GM10248 (cell line): ENCODE measurements around the gene NTN3.

Source experiments
- CTCF ChIA-PET: fragments of 300-600 bp; sonication (Branson Sonifier 250); formaldehyde crosslinking; extraction: SDS; loops from one replicate; lab custom pipeline; 2021; ENCODE audit warnings: antibody characterized with exemption; lab: Yijun Ruan, JAX
- POLR2A ChIA-PET: fragments of 350-650 bp; sonication (Branson Sonifier 250); formaldehyde crosslinking; extraction: SDS; loops from one replicate; lab custom pipeline; 2020; ENCODE audit warnings: antibody characterized with exemption; lab: Yijun Ruan, JAX
- DNase-seq: peaks from one replicate; pipeline ENCODE4 v3.0.0; 2012; ENCODE audit errors: extremely low spot score
- TF ChIP-seq, protein P1 (sequence below): IDR thresholded peaks from 2 replicates; pipeline ENCODE4 v1.5.1; 2012; ENCODE audit warnings: mild to moderate bottlenecking, low read depth; ENCODE audit errors: extremely low read depth, missing control alignments, control extremely low read depth

Gene NTN3

GRCh38 chr16:2457946-2458345 lies 13.2 kb upstream of the NTN3 start:
- ChIA-PET POLR2A (no interaction called here), CTCF (interaction anchor here (1.3 to 3.2 kb wide), 2 partner anchors 11 to 12 kb away, joined by 3 to 11 read pairs; partner anchors contain the start of gene NTN3)
- TF ChIP-seq, protein P1, sequence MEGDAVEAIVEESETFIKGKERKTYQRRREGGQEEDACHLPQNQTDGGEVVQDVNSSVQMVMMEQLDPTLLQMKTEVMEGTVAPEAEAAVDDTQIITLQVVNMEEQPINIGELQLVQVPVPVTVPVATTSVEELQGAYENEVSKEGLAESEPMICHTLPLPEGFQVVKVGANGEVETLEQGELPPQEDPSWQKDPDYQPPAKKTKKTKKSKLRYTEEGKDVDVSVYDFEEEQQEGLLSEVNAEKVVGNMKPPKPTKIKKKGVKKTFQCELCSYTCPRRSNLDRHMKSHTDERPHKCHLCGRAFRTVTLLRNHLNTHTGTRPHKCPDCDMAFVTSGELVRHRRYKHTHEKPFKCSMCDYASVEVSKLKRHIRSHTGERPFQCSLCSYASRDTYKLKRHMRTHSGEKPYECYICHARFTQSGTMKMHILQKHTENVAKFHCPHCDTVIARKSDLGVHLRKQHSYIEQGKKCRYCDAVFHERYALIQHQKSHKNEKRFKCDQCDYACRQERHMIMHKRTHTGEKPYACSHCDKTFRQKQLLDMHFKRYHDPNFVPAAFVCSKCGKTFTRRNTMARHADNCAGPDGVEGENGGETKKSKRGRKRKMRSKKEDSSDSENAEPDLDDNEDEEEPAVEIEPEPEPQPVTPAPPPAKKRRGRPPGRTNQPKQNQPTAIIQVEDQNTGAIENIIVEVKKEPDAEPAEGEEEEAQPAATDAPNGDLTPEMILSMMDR = no peak
- DNase-seq = no peak

DNA sequence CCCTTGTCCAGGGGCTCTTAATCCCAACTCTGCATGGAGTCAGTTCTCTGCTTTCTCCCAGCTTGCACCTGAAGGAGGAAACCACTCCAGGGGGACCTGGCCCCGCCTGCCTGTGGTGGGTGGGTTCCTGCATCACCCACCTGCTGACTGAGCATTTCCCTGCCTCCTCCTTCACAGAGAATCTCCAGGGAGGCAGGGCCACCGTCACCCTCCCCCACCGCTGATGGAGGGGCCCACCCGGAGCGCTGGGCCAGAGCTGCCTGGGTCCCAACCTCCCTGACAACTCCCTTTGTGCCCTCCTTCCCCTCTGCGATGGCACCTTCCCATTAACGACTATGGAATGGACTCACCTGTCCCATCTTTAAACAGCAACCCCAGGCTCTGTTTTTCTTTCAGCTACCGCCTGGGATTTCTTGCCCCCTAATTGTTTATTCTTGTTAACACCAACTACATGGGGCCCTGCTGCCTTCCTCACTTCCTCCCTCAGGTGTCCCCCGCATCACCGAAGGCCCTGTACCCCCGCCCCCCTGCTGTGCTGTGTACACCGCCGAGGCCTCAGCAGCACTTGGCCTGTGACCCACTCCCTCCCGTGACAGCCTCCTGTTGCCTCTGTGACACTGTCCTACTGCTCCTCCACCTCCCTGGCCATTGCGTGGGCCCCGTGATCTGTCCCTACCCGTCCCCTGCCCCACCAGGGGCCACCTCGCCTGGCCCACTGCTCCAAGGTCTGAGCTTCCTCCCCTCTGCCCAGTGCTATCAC lies 12.0 kb upstream of the NTN3 start:
- no peak for DNase-seq
- CTCF ChIA-PET = interaction anchor here (0.9 to 3.2 kb wide), 10 partner anchors 8 to 119 kb away, joined by 3 to 11 read pairs (median 3); partner anchors contain the start of genes ABCA3 and NTN3
- TF ChIP-seq, protein P1 = no peak
- POLR2A ChIA-PET = interaction anchor here (1.1 kb wide), 1 partner anchor 16 kb away, joined by 3 read pairs; the partner anchor contains the start of gene TBC1D24

- ChIA-PET POLR2A (interaction anchor here (0.5 to 1.1 kb wide), 3 partner anchors 15 to 438 kb away, joined by 3 to 4 read pairs (median 3); partner anchors contain the start of gene TBC1D24), CTCF (interaction anchor here (0.9 to 3.2 kb wide), 10 partner anchors 9 to 120 kb away, joined by 3 to 11 read pairs (median 3); partner anchors contain the start of genes ABCA3 and NTN3)
- DNase-seq = peak; percentile 100
- TF ChIP-seq, protein P1 = no peak
Measured at GRCh38 chr16:2459647-2460390, 11.3 kb upstream of the NTN3 start, which contains the start of gene TEDC2. TEDC2 (plus strand) TSS chr16:2460109; CDS start chr16:2460145, 36 bp downstream.

- POLR2A ChIA-PET = interaction anchor here (0.5 to 1.1 kb wide), 3 partner anchors 15 to 438 kb away, joined by 3 to 4 read pairs (median 3); partner anchors contain the start of gene TBC1D24
- no peak for DNase-seq
- CTCF ChIA-PET = interaction anchor here (0.9 to 3.2 kb wide), 5 partner anchors 10 to 120 kb away, joined by 3 to 11 read pairs (median 3); partner anchors contain the start of genes ABCA3 and NTN3
- TF ChIP-seq, protein P1 = no peak
Measured at GRCh38 chr16:2460391-2460713, 10.7 kb upstream of the NTN3 start.

DNA sequence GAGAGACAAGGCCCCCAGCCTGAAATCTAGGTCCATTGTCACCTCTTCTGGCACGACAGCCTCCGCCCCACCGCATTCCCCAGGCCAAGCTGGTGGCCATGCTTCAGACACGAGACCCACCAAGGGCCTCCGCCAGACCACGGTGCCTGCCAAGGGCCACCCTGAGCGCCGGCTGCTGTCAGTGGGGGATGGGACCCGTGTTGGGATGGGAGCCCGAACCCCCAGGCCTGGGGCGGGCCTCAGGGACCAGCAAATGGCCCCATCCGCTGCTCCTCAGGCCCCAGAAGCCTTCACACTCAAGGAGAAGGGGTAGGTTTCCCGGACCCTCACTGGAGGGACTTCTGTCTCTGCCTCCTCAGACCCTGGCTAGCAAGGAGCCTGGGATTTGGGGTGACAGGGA lies 10.2 kb upstream of the NTN3 start:
- CTCF ChIA-PET = interaction anchor here (1.0 to 1.1 kb wide), 2 partner anchors 40 to 118 kb away, joined by 3 to 4 read pairs; no protein-coding TSS in a partner anchor
- no peak for DNase-seq
- POLR2A ChIA-PET = interaction anchor here (0.5 to 0.6 kb wide), 2 partner anchors 60 to 471 kb away, joined by 3 to 4 read pairs; no protein-coding TSS in a partner anchor
- TF ChIP-seq, protein P1 = no peak

DNA sequence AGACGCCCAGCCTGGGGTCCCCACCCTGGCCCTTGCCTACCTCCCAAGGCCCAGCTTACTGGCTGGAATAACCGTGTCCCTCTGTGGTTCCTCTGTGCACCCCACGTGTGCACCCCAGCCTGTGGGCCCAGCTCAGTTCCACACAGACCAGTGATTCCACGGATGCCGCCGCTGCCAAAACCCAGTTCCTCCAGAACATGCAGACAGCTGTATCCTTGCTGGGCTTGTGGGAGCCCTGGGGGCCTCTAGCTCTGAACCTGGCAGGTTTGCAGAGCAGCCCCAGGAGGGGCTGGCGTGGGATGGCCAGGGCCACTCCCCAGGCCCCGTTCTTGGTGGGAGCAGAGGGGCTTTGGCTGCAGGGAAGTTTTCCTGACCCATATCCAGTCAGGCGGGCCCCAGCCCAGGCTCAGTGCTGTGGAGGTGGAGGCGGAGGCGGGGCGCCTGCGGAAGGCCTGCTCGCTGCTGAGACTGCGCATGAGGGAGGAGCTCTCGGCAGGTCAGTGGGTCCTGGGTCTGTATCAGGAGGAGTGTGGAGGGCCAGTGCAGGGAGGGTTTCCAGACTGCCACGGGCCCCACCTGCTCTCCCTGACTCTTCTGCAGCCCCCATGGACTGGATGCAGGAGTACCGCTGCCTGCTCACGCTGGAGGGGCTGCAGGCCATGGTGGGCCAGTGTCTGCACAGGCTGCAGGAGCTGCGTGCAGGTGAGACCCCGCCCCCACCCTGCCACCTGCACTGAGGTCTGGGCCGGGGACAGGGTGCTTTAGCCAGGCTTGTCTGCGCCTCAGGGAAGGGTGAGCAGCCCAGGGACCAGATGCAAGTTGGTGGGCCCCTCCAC lies 8.8 kb upstream of the NTN3 start:
- ChIA-PET CTCF (interaction anchor here (1.0 kb wide), 1 partner anchor 39 kb away, joined by 4 read pairs; no protein-coding TSS in a partner anchor), POLR2A (no interaction called here)
- TF ChIP-seq, protein P1 = no peak
- DNase-seq = no peak
